ENCODE results near the gene CAPNS1. TPM values are rescaled to one million over a fixed set of nuclear protein-coding genes. Genes with fewer than 3 reads are reported as not detected.
A peak's percentile ranks its signal among the peaks of the same experiment; 100 is the strongest.

The CAPNS1 gene
- total RNA-seq = 98.6 TPM

DNA sequence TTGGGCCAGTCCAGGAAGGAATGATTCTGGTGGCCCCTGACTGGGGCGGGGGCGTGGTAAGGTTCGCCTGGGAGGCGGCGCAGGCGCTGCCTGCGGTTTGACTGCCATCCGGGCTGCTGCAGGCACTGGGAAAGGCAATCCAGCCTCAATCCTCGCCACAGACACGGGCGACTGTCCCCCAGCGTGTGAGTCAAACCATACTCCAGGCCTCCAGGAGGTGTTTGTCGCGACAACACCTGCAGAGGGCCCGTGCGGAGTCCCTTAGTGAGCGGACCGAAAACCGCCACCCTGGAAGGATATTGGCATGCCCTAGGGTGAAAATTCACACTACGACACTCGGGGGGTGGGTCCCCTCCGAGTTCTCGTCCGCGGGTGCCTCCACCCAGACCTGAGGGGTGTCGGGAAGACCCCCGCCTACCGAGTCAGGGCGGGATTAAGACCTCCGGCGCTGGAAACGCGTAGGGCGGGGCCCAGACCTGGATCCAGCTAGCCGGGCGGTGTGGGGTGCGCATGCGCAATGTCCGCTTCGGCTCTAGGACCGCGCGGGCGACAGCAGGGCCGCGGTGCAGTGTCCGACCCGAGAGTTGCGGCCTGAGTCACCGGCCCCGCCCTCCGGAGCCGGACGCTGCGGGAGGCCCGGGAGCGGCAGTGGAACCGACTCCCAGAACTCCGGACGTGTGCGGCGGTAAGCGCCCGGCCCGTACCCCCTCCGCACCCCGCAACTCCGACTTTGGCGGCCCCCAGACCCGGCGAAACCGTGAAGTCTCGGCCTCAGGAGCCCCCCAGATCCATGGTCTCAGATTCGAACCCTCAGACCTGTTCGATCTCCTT is at the start of gene CAPNS1:
TSS of gene CAPNS1 (plus strand) at position 594 of the 831 bp plus-strand sequence. CDS start 946 bp downstream, outside the sequence.
- FAIRE-seq (no peak), DNase-seq (ENCODE audit: low spot score in 2 of 2) (peak; percentile 95 to 96)

DNA sequence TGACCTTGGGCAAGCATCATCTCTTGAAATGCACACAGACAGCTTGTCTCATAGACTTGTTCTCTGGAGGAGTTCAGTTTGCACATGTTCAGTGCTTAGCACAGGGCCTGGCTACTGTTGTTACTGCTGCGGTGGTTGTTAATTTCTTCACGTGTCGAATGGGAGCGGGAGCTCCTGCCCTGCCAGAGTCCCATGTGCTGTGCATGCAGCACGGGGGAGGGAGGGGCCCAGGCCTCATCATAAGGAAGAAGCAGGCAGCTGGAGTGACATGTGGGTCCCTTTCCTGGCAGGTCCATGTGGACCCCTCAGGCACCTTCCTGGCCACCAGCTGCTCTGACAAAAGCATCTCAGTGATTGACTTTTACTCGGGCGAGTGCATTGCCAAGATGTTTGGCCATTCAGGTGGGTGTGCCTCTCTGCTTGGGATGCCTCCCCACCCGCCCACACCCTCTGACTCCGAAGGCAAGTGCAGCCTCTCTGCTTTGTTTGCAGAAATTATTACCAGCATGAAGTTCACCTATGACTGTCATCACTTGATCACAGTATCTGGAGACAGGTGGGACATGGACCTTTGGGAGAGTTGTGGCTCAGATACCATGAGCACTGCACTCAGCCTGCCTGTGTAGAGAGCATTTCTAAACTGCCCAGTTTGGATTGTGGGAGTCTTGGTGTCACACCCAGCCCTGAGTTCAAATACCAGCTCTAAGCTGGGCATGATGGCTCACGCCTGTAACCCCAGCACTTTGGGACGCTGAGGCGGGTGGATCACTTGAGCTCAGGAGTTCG is 48.8 kb upstream of the CAPNS1 start:
- no peak for FAIRE-seq

DNA sequence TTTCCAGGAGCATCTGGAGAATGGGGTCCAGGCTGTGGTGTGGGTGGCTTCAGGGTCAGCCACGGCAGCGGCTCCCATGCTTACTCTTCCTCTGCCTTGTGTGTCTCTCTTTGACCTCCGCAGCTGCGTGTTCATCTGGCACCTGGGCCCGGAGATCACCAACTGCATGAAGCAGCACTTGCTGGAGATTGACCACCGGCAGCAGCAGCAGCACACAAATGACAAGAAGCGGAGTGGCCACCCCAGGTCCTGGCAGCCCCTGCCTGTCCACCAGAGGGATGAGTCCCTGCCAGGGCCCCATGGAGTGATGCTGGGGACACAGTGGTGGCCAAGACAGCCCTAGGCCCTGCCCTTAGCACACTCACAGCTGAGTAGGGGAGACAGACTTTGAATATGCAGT is 47.3 kb upstream of the CAPNS1 start:
- FAIRE-seq (no peak), DNase-seq (ENCODE audit: low spot score in 2 of 2) (no peak)

More for the DNA sequence above, 48.8 kb upstream of the CAPNS1 start:
- DNase-seq (ENCODE audit: low spot score in 2 of 2) = no peak

DNA sequence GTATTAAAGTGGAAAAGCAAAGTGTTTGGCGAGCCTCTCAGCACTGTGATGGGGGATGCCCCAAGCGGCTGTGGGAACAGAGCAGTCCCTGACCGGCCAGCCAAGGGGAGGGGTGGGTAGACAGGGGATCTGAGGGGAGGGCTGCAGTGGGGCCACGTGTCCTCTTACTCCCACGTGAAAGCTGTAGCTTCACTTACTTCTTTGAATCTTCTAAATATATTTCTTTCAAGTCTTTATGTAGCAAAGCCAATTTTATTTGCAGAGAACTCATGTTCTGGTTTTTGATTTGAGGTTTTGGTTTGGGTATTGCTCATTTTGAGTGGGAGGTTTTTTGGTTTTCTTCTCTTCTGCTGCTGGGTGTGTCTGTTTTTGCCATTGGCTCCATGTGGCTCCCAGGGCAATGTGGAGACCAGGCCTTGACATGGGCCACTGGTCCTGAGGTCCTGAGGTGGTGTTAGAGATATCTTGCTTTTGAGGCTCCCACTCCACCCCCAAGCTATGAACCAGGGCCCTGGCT is 46.7 kb upstream of the CAPNS1 start:
- FAIRE-seq (no peak), DNase-seq (ENCODE audit: low spot score in 2 of 2) (no peak)

DNA sequence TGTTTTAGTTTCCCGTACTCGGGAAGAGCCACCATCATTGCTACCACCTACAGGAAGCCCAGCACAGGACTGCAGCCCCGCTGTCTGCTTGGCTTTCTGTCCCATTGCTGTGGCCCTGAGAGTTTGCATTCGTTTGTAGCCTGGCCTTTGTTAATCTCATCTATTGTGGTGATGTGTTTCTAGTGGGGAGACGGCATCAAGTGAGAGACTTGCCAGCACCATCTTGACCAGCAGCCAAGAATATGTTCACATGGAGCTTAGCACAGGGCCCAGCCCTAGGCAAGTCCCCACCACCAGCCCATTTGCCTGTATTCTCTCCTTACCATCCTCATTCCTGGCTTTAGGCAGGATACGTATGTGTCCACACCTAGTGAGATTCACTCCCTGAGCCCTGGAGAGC is 46.2 kb upstream of the CAPNS1 start:
- DNase-seq (ENCODE audit: low spot score in 2 of 2) (no peak), FAIRE-seq (no peak)

DNA sequence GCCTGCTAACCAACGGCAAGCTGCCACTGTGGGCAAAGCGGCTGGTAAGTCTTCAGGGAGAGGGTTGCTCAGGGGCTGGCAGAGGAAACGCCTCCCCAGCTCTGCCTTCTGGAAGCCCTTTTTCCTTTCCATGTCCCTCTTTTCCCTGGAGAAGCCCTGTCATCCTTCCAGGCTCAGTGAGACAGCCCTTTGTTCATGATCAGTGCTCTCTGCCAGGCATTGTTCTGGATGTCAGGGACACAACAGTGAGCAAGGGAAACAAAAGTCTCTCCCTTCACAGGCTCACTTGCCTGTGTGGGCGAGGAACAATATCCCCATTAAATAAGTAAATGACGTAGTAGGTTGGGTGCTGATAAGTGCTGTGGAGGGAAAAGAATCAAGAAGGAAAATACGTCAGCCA is 42.8 kb upstream of the CAPNS1 start:
- FAIRE-seq (peak; percentile 36), DNase-seq (ENCODE audit: low spot score in 2 of 2) (peak; percentile 54 to 71)

GRCh38 chr19:36099166-36099785 is 40.6 kb upstream of the CAPNS1 start:
- DNase-seq (ENCODE audit: low spot score in 2 of 2) (no peak), FAIRE-seq (no peak)

DNA sequence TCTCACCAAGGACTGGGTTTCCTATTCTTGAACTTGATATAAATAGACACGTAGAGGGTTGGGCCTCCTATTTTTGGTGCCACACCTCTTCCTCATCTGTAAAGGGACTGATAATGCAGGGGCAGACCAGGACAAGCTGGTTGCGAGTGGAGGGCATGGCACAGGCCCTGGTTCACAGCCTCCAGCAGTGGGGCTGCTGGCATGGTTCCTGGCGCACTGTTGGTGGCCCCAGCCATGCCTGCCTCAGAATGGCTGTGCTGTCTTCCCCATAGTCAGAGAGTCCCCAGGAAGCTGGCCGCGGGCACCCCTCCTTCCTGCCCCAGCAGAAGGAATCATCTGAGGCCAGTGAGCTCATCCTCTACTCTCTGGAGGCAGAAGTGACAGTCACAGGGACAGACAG is 39.4 kb upstream of the CAPNS1 start:
- FAIRE-seq = no peak
- DNase-seq (ENCODE audit: low spot score in 2 of 2) = no peak

DNA sequence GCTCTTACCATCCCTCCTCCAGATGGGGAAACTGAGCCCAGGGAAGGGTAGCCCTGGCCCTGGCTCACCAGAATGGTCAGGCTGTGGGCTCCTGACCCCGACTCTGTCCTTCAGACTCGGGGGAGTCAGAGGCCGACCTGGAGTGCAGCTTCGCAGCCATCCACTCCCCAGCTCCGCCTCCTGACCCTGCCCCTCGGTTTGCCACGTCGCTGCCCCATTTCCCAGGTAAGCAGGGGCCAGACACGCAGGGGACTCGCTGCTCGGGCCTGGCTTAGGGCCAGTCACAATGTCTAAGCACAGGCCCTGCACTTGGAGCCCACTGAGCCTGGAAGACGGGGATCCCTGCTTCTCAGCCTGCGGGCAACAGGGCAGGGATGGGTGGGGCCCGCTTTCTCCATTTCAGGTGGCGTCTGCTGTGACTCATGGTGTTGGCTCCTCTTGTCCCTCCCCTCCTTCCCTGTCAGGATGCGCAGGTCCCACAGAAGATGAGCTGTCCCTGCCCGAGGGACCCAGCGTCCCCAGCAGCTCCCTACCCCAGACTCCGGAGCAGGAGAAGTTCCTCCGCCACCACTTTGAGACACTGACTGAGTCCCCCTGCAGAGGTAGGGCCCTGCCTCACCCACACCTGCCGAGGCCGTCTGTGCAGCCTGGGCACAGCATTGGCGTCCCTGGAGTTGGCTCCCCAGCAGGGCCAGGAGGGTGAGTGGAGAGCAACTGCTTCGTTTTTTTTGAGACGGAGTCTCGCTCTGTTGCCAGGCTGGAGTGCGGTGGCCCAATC is 38.1 kb upstream of the CAPNS1 start:
- DNase-seq (ENCODE audit: low spot score in 2 of 2) = no peak
- no peak for FAIRE-seq

- no peak for DNase-seq (ENCODE audit: low spot score in 2 of 2)
- FAIRE-seq = no peak
Observed at GRCh38 chr19:36103040-36103626, 36.7 kb upstream of the CAPNS1 start.

DNA sequence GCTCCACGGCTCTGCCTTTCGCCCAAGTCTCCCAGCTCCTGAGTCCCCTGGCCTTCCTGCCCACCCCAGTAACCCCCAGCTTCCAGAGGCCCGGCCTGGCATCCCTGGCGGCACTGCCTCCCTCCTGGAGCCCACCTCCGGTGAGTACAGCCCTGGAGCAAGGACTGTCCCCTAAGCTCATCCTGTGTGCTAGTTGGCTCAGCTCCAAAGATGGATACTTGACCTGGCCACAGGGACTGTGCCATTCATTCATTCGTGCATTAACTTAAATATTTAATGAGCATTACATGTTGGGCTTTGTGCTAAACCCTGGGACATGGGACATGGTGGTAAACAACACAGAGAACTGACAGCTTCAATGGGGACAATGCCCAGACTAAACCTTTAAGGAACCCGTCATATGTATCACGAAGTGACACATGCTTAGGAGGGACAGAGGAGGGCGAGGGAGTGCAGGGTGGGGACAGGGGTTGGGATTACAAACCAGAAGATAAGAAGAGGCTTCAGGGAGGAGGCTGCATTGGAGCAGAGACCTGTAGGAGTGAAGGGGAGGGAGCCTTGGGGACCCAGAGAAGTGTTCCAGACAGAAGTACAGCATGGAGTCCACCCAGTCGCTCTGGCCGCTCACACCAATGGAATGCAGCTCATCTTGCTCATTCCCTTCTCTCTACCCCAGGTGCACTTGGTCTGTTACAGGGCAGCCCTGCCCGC is 35.9 kb upstream of the CAPNS1 start:
- DNase-seq (ENCODE audit: low spot score in 2 of 2) (no peak), FAIRE-seq (no peak)

DNA sequence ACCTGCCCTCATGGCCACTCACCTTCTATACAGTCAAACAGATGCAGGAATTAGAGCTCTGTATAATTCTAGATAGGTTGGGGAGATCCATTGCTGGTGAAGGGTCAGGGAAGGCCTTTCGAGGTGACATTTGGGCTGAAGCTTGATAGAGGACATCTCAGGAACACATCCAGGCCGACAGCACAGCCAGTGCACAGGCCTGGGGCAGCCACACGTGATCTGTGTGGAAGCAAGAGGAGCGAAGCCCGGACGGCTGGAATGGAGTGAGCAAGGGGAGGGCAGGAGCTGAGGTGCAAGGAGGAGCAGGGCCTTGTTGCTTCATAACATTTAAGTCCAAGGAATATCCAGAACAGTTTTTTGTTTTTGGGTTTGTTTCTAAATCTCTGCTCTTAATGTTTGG is 33.4 kb upstream of the CAPNS1 start:
- FAIRE-seq = no peak
- no peak for DNase-seq (ENCODE audit: low spot score in 2 of 2)

DNA sequence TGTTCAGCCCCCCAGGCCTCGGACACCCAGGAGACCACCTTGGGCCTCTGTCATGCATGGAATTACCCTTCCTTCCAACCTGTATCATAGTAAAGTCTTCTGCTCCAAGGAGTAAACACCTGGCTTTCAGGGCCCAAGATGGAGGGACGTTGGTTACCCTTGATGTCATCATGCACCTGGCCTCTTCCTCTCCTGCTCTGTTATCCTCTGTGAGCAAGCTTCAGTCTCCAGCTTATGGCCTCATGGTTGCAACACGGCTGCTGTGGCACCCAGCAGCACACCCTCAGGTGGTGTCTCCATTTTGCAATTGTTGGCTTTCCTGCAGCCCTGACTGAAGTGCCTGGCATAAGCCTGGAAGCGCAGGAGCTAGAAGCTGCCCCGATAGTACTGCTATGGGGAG is 32.9 kb upstream of the CAPNS1 start:
- DNase-seq (ENCODE audit: low spot score in 2 of 2) (no peak), FAIRE-seq (no peak)

DNA sequence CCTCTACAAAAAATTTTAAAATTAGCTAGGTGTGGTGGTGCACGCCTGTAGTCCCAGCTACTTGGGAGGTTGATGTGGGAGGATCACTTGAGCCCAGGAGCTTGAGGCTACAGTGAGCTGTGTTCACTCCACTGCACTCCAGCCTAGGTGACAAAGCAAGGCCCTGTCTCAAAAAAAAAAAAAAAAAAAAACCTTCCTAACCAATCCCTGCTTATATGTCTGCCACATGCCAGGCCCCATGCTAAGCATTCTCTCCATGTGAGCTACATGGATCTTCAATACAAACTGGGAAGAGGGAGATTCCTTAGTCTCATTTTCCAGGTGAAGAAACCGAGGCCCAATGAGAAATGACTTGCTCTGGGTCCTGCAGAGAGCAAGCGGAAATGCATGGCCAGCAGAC is 31.2 kb upstream of the CAPNS1 start:
- no peak for FAIRE-seq

GRCh38 chr19:36110487-36111199 is 29.2 kb upstream of the CAPNS1 start, which contains the start of gene OVOL3:
OVOL3 (plus strand) TSS chr19:36111143; CDS start chr19:36111203, 60 bp downstream.
- no peak for DNase-seq (ENCODE audit: low spot score in 2 of 2)
- no peak for FAIRE-seq

More for the DNA sequence above, 31.2 kb upstream of the CAPNS1 start:
- DNase-seq (ENCODE audit: low spot score in 2 of 2) = no peak

DNA sequence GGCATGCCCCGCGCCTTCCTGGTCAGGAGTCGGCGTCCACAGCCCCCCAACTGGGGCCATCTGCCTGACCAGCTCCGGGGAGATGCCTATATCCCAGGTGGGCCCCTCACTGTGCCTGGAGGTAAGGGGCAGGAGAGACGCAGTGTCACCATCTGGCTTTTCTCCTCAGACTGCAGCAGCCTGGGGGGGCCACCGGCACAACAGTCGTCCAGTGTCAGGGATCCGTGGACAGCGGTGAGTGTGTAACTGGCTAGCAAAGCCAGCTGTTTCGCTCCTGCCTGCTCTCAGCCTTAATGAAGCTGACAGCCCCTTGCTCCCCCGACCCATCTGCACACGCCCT is 28.7 kb upstream of the CAPNS1 start:
- FAIRE-seq (no peak), DNase-seq (ENCODE audit: low spot score in 2 of 2) (no peak)

- FAIRE-seq = no peak
- no peak for DNase-seq (ENCODE audit: low spot score in 2 of 2)
Observed at GRCh38 chr19:36112678-36113077, 27.2 kb upstream of the CAPNS1 start.

DNA sequence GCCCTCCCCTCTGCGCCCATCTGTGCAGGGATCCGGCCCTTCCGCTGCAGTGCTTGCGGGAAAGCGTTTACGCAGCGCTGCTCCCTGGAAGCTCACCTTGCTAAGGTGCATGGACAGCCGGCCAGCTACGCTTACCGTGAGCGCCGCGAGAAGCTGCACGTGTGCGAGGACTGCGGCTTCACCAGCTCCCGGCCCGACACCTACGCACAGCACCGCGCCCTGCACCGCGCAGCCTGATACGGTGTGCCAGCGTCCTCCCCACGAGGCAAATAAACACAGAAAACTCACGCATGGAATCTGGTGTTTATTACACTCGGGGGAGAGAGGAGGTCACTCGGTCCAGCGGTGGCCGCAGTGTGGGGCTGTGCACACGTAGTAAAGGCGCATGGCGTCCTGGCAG is 26.4 kb upstream of the CAPNS1 start:
- no peak for DNase-seq (ENCODE audit: low spot score in 2 of 2)
- FAIRE-seq = no peak

All from frontal cortex (tissue), 4 donors.